Psoas muscle (tissue), 8 donors: ENCODE results near the gene IFT20. TPM values are rescaled to one million over a fixed set of nuclear protein-coding genes. Genes with fewer than 3 reads are reported as not detected.

Source experiments
- ATAC-seq, 4 donors: fragments of 200-7000 bp; cut with Tn5 transposase; one replicate each; pipeline ENCODE4 v1.9.1; 2020; ENCODE audit warnings: moderate library complexity in 3 of 4, mild to moderate bottlenecking in 2 of 4
- DNase-seq, 2 donors: peaks; one replicate each; pipeline ENCODE4 v3.0.0-alpha.2; 2020
- H3K27ac ChIP-seq: fragments of 200-600 bp; one replicate; pipeline ENCODE4 v1.8.0; 2022
- H3K27me3 ChIP-seq, 3 donors: fragments of 200-600 bp in 1 of 3; one replicate each; pipeline versions ENCODE4 v1.6.1 to v1.8.0; 2013 to 2022; ENCODE audit warnings: low read length in 2 of 3, mild to moderate bottlenecking in 2 of 3, moderate library complexity in 1 of 3; ENCODE audit not compliant: insufficient read depth in 3 of 3
- H3K36me3 ChIP-seq, 2 donors: fragments of 200-600 bp in 1 of 2; one replicate each; pipeline versions ENCODE4 v1.6.1 to v1.8.0; 2013 to 2022; ENCODE audit warnings: low read depth in 1 of 2, mild to moderate bottlenecking in 1 of 2, moderate library complexity in 1 of 2; ENCODE audit not compliant: insufficient read depth in 1 of 2
- H3K4me1 ChIP-seq: fragments of 200-600 bp; one replicate; pipeline ENCODE4 v1.8.0; 2022
- H3K4me3 ChIP-seq: fragments of 200-600 bp; one replicate; pipeline ENCODE4 v1.8.0; 2022; ENCODE audit warnings: mild to moderate bottlenecking
- H3K9me3 ChIP-seq: fragments of 200-600 bp; one replicate; pipeline ENCODE4 v1.8.0; 2022
- CTCF ChIP-seq: fragments of 200-600 bp; IDR thresholded peaks from one replicate; pipeline ENCODE4 v1.8.0; 2022; ENCODE audit warnings: antibody characterized with exemption
- WGBS, 3 donors: extraction: QIAGEN DNeasy Blood & Tissue Kit; methylation state at CpG; one replicate each; pipeline versions ENCODE4 v1.1.6 to v1.1.7; 2013; 5-methylcytosine and 5-hydroxymethylcytosine counted together
- intact Hi-C, 2 donors: fragments of 100-400 bp; cut with DNase I; formaldehyde crosslinking; loops; one replicate each; pipeline versions ENCODE4 v1.11.0 to v1.14.2; 2022
- polyA plus RNA-seq, 3 donors: library from polyadenylated mRNA; stranded (reverse); fragments of 200-250 nt; gene quantifications; one replicate each; pipeline ENCODE4 v1.2.3, GENCODE V29; 2013
- total RNA-seq, 4 donors: library from RNA; stranded (reverse); fragmentation: NEBNext Ultra II Directional in 2 of 4; extraction: Animal tissue kit (Norgen Biotek cat#: 25700) in 2 of 4; gene quantifications; one replicate each; pipeline versions ENCODE4 v1.2.1 to v1.2.4, GENCODE V29; 2021 to 2023
- donor health status: healthy with polysubstance abuse.
- donor health status: DM: no; HTN: no; CAD: no; lungs with moderate emphysema.
- donor health status: Bipolar disorder and iron deficiency.
- donor health status: healthy.
- donor health status: DM: yes; HTN: yes; CAD: no.
- donor health status: DM: no; HTN: no; CAD: no.
- donor health status: DM: no; HTN: no; CAD: no.
- donor health status: DM: yes; HTN: yes; CAD: no.

The IFT20 gene
- total and polyA plus RNA-seq, 7 donors = 4.4 to 32.1 (median 6.3) TPM

GRCh38 chr17:28368306-28368831, 33.1 kb upstream of the IFT20 start:
- Histone ChIP-seq H3K27me3 (no peaks in the 10 kb centered on the region), H3K36me3 (peaks cover 0 to 25% of the 10 kb centered on the region in 2 donors), H3K9me3 (no peaks in the 10 kb centered on the region), H3K27ac (no peak overlapping the region), H3K4me1 (peaks cover 12% of the 10 kb centered on the region), H3K4me3 (no peak overlapping the region)
- TF ChIP-seq CTCF = no peak
- ATAC-seq (no peak), DNase-seq (no peak)
- 80 to 84% (median 82%) methylated on average over 5 of the region's 5 CpGs for WGBS, 3 donors
- intact Hi-C loops = no loop called here

- Histone ChIP-seq H3K9me3 (no peaks in the 10 kb centered on the region), H3K27me3 (no peaks in the 10 kb centered on the region), H3K27ac (no peak overlapping the region), H3K4me3 (no peak overlapping the region), H3K4me1 (peaks cover 7% of the 10 kb centered on the region), H3K36me3 (peaks cover 2 to 31% of the 10 kb centered on the region in 2 donors)
- ATAC-seq (no peak), DNase-seq (no peak)
- intact Hi-C loops = no loop called here
- WGBS, 3 donors = 88 to 92% (median 89%) methylated on average over 21 of the region's 21 CpGs
- TF ChIP-seq CTCF = no peak
These were observed 32.5 kb upstream of the IFT20 start for GRCh38 chr17:28367641-28368305.

GRCh38 chr17:28366605-28367004, 31.3 kb upstream of the IFT20 start:
- ATAC-seq = no peak

GRCh38 chr17:28365487-28365886, 30.2 kb upstream of the IFT20 start:
- H3K27ac ChIP-seq = no peak overlapping the region
- intact Hi-C loops = no loop called here
- TF ChIP-seq CTCF = no peak
- DNase-seq = no peak
- WGBS, 3 donors = 84 to 87% (median 86%) methylated on average over 3 of the region's 3 CpGs
- no peaks in the 10 kb centered on the region for H3K4me1 ChIP-seq
- no peaks in the 10 kb centered on the region for H3K27me3 ChIP-seq
- H3K4me3 ChIP-seq = no peak overlapping the region
- no peak for ATAC-seq
- H3K36me3 ChIP-seq = peaks cover 11 to 54% of the 10 kb centered on the region in 2 donors
- no peaks in the 10 kb centered on the region for H3K9me3 ChIP-seq

More at GRCh38 chr17:28366605-28367004, 31.3 kb upstream of the IFT20 start:
- H3K4me3 ChIP-seq = no peak overlapping the region
- no peak for TF ChIP-seq CTCF
- H3K4me1 ChIP-seq = peaks cover under 1% of the 10 kb centered on the region
- H3K9me3 ChIP-seq = no peaks in the 10 kb centered on the region
- H3K36me3 ChIP-seq = peaks cover 3 to 42% of the 10 kb centered on the region in 2 donors
- intact Hi-C loops = no loop called here
- H3K27me3 ChIP-seq = no peaks in the 10 kb centered on the region
- WGBS, 3 donors = 70 to 100% (median 74%) methylated on average over 1 of the region's 1 CpG
- DNase-seq = no peak
- H3K27ac ChIP-seq = no peak overlapping the region
